ENCODE measurements around the gene KRT8.
A peak's percentile ranks its signal among the peaks of the same experiment; 100 is the strongest.
"Not testable (repeated sequence)": the region's sequence is repeated elsewhere in the genome, so short reads cannot be mapped to it uniquely, and the experiment has no call there.

Gene KRT8

DNA sequence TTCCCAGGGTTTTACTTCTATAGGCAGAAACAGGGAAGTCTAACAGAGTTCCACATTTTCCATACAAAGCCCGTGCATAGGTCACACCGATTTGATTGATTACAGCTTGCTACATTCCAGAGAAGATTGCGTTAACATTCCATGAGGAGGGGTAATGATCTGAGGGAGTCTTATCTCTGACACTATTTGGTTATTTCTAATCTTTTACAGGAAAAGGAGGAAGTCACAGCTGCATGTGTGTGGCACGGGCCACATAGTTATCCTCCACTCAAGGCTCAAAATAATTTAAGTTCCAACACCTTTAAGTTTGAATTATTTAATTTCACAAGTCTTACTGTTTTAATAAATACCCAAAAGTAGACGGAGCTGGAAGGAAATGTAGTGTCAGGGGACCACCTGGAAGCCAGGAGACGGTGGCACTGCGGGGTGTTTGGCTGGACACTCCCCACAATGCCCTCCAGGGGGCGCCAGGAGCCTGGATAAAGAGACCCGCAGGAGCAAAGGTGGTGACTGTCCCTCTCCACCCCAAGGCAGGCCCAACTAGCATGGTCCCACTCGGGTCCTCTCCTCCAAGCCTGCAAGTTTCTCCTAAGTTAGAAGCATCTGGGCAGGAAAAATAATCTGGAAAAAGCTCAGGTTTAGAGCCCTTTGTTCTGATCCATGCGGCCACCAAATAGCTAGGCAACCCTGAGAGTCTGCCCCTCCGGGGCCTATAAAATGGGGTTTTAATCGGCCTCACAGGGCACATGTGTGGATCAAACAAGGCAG is 20.2 kb downstream of the KRT8 start:
- peak; percentile 90 for TF ChIP-seq CTCF (IDR thresholded peaks at IDR 0.05; ENCODE audit: low read depth, low read length, missing control alignments)
- no peak for DNase-seq (ENCODE audit: low read depth)
- H3K4me3 ChIP-seq (ENCODE audit: low read depth, low read length), result no peak overlapping the region

- not testable (repeated sequence) for H3K4me3 ChIP-seq (ENCODE audit: low read depth, low read length); DNase-seq (ENCODE audit: low read depth)
These were observed 24.4 kb downstream of the KRT8 start for GRCh38 chr12:52880499-52880898.

- peak; percentile 94 for TF ChIP-seq CTCF (IDR thresholded peaks at IDR 0.05; ENCODE audit: low read depth, low read length, missing control alignments)
- no peak overlapping the region for H3K4me3 ChIP-seq (ENCODE audit: low read depth, low read length)
- DNase-seq (ENCODE audit: low read depth), result no peak
These were observed 25.2 kb downstream of the KRT8 start for GRCh38 chr12:52879394-52880351.

DNA sequence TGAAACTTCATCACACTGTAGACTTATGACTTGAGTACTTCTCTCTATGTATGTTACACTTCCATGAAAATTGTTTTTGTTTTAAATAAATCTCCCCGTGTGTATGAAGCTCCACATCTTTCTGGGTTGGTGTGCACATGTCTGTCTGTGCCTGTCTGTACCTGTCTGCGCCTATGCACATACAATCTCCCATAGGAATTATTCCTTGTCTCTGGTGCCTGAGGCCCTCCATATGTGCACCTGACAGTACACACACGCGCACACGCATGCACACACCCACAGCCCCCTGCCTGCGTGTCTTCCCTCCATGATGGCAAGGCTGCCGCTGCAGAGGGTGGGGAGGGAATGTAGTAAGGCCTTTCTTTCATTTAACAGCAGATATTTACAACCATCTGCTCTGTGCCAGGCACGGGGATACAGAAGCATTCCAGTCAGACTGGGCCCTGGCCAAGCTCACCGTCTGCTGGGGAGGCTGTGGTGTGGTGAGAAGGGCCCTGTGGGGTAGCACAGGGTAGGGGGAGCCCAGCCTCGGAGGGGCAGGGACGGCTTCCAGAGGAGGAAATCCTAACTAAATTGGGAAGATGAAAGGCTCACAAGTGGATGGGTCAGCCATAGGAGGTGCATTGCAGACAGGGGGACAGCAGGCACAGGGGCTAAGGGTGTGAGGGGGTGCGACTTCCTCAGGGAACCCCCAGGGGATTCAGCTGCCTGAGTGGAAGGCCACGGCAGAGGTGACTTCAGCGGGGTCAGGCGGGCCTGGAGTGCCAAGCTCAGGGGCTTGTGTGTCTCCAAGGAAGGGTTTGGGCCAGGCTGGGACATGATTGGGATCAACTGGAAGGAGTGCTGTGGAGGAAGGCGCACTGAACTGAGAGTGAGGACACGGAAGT is 26.1 kb downstream of the KRT8 start:
- TF ChIP-seq CTCF (IDR thresholded peaks at IDR 0.05; ENCODE audit: low read depth, low read length, missing control alignments), result no peak
- no peak for DNase-seq (ENCODE audit: low read depth)
- no peak overlapping the region for H3K4me3 ChIP-seq (ENCODE audit: low read depth, low read length)

DNA sequence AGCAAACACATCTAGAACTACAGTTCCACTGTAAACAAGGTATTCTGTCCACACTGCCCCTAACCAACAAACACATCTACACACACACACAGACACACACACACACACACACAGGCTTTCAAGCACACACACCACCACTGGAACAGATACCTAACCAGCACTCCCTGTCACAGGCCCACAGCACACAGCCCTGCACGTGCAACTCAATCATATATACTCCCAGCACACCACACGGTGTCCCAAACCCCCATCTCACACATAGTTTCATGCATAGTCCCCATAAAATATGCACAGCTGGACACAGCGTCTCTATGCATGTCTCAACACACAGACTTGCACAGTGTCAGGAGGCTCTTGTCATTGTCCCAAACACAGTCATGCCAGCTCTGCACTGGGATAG is 27.6 kb downstream of the KRT8 start:
- H3K4me3 ChIP-seq (ENCODE audit: low read depth, low read length), result no peak overlapping the region
- no peak for DNase-seq (ENCODE audit: low read depth)
- no peak for TF ChIP-seq CTCF (IDR thresholded peaks at IDR 0.05; ENCODE audit: low read depth, low read length, missing control alignments)

DNA sequence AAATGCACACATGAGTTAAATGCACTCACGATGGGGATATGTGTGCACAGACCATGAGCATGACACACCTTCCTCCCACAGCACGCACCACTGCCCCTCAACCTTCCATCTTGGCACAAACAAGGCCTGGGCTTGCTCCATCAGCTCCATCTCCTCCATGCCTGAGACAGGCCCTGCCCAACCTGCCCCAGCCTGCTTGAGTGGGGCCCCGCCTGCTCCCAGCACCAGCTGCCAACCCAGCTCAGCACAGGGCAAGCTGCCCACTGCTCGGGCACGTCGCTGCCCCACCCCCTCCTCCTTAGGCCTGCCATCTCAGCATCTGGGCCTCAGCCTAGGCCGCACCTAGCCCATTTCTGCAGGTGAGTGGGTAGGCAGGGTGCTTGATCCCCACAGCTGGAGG is 28.5 kb downstream of the KRT8 start:
- DNase-seq (ENCODE audit: low read depth), result no peak
- no peak for TF ChIP-seq CTCF (IDR thresholded peaks at IDR 0.05; ENCODE audit: low read depth, low read length, missing control alignments)
- no peak overlapping the region for H3K4me3 ChIP-seq (ENCODE audit: low read depth, low read length)

Measured in GM12864 (cell line).